Right lobe of liver (tissue), 6 donors: ENCODE measurements around the gene CAP2. TPM values are rescaled to one million over a fixed set of nuclear protein-coding genes. Genes with fewer than 3 reads are reported as not detected.
A peak's percentile ranks its signal among the peaks of the same experiment; 100 is the strongest.

Experiments
- ATAC-seq, 4 donors: fragments of 200-7000 bp; cut with Tn5 transposase; one replicate each; pipeline ENCODE4 v1.9.1; 2020; ENCODE audit warnings: mild to moderate bottlenecking in 4 of 4, moderate library complexity in 4 of 4
- DNase-seq, 3 donors: peaks; one replicate each; pipeline ENCODE4 v3.0.0-alpha.2; 2020
- H3K27ac ChIP-seq, 3 donors: fragments of 200-600 bp; one replicate each; pipeline ENCODE4 v1.8.0; 2022
- H3K27me3 ChIP-seq, 2 donors: fragments of 200-600 bp; one replicate each; pipeline ENCODE4 v1.8.0; 2022
- H3K36me3 ChIP-seq, 4 donors: fragments of 200-600 bp; sonication (generic) in 1 of 4; one replicate each; pipeline versions ENCODE4 v1.5.1 to v1.8.0; 2017 to 2022; ENCODE audit warnings: control low read depth in 1 of 4
- H3K4me1 ChIP-seq, 4 donors: fragments of 200-600 bp; sonication (generic) in 1 of 4; one replicate each; pipeline versions ENCODE4 v1.5.1 to v1.8.0; 2017 to 2022; ENCODE audit warnings: control low read depth in 1 of 4
- H3K4me3 ChIP-seq, 3 donors: fragments of 200-600 bp; one replicate each; pipeline ENCODE4 v1.8.0; 2022
- H3K9me3 ChIP-seq, 4 donors: fragments of 200-600 bp; sonication (generic) in 1 of 4; one replicate each; pipeline versions ENCODE4 v1.5.1 to v1.8.0; 2017 to 2022; ENCODE audit warnings: control low read depth in 1 of 4
- POLR2A ChIP-seq: fragments of 450-650 bp; IDR thresholded peaks from one replicate; pipeline ENCODE4 v1.6.1; 2017; ENCODE audit warnings: antibody characterized with exemption, mild to moderate bottlenecking
- WGBS: methylation state at CpG from one replicate; pipeline ENCODE4 v1.1.6; 2018; ENCODE audit warnings: low coverage, low lambda C conversion rate; ENCODE audit not compliant: insufficient coverage; ENCODE audit errors: missing lambda C conversion rate; 5-methylcytosine and 5-hydroxymethylcytosine counted together
- intact Hi-C, 2 donors: fragments of 100-400 bp; cut with DNase I; formaldehyde crosslinking; loops; one replicate each; pipeline versions ENCODE4 v1.11.2 to v1.14.1; 2022
- total RNA-seq, 6 experiments: library from RNA; depleted of rRNA in 2 of 6; stranded (reverse); fragments of >200 nt in 2 of 6; fragmentation: NEBNext Ultra II Directional in 3 of 6; extraction: Animal tissue kit (Norgen Biotek cat#: 25700) in 3 of 6; gene quantifications; one replicate each; pipeline versions ENCODE4 v1.1.0 to v1.2.4, GENCODE V29; 2016 to 2023
- TF ChIP-seq, protein P1 (sequence below), 4 donors: fragments of 200-600 bp in 3 of 4; fragments of 450-650 bp in 1 of 4; IDR thresholded peaks; one replicate each; pipeline versions ENCODE4 v1.5.1 to v1.8.0; 2016 to 2022; ENCODE audit warnings: antibody characterized with exemption in 4 of 4, mild to moderate bottlenecking in 2 of 4
- donor health status: DM: no; HTN: yes; CAD: no.
- donor health status: DM: no; HTN: no; CAD: no.
- donor health status: DM: no; HTN: no; CAD: no.
- donor health status: DM: no; HTN: yes; CAD: no.
- donor health status: DM: no; HTN: yes; CAD: no.

Gene CAP2
- total RNA-seq, 6 experiments from 2014 or later, result 2.1 to 7.4 (median 6.1) TPM

DNA sequence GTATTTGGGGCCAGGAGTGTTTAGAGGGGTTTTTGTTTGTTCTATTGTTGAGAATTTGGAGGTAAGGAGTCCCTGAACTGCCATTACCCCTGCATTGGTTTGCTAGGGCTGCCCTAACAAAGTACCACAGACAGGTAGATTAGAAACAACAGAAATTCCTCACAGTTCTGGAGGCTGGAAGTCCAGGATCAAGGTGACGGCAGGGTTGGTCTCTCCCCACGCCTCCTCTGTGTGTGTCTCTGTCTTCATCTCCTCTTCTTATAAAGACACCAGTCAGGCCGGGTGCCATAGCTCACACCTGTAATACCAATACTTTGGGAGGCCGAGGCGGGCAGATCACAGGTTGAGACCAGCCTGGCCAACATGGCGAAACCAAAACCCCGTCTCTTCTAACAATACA is 109.7 kb downstream of the CAP2 start:
- Histone ChIP-seq H3K4me1 (peaks cover 0 to 12% (median 5%) of the 10 kb centered on the region in 4 donors), H3K36me3 (no peaks in the 10 kb centered on the region), H3K4me3 (no peak overlapping the region), H3K27me3 (no peaks in the 10 kb centered on the region), H3K9me3 (no peaks in the 10 kb centered on the region), H3K27ac (no peak overlapping the region)
- DNase-seq (no peak), ATAC-seq (no peak)
- TF ChIP-seq, protein P1, sequence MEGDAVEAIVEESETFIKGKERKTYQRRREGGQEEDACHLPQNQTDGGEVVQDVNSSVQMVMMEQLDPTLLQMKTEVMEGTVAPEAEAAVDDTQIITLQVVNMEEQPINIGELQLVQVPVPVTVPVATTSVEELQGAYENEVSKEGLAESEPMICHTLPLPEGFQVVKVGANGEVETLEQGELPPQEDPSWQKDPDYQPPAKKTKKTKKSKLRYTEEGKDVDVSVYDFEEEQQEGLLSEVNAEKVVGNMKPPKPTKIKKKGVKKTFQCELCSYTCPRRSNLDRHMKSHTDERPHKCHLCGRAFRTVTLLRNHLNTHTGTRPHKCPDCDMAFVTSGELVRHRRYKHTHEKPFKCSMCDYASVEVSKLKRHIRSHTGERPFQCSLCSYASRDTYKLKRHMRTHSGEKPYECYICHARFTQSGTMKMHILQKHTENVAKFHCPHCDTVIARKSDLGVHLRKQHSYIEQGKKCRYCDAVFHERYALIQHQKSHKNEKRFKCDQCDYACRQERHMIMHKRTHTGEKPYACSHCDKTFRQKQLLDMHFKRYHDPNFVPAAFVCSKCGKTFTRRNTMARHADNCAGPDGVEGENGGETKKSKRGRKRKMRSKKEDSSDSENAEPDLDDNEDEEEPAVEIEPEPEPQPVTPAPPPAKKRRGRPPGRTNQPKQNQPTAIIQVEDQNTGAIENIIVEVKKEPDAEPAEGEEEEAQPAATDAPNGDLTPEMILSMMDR (IDR thresholded peaks at IDR 0.05), result no peak
- TF ChIP-seq POLR2A, result no peak
- 90% methylated on average over 2 of the region's 7 CpGs for WGBS
- intact Hi-C loops, result no loop called here

DNA sequence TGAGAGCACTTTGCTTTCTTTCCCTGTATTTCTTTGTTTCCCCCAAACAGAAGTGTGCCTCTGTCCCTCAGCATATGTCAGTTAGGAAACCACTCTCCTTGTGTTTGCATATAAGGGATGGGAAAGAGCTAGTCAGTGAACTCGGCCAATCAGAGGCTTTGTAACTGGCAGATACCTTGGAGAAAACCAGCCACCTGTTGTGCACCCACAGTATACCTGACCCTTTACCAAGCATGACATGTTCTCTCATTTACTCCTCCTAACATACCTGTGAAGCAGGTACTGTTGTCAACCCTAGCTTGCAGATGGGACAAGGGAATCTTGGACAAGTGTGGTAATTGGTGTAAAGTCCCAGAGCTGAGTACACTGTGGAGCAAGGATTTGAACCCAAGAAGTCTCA is 110.6 kb downstream of the CAP2 start:
- Histone ChIP-seq H3K4me3 (no peak overlapping the region), H3K9me3 (no peaks in the 10 kb centered on the region), H3K36me3 (no peaks in the 10 kb centered on the region), H3K27me3 (no peaks in the 10 kb centered on the region), H3K27ac (no peak overlapping the region), H3K4me1 (peaks cover 0 to 12% (median 5%) of the 10 kb centered on the region in 4 donors)
- DNase-seq, result no peak
- WGBS, result 82% methylated on average over 1 of the region's 1 CpG
- intact Hi-C loops, result no loop called here
- TF ChIP-seq POLR2A, result no peak
- TF ChIP-seq, protein P1 (IDR thresholded peaks at IDR 0.05), result no peak
- ATAC-seq, result no peak

DNA sequence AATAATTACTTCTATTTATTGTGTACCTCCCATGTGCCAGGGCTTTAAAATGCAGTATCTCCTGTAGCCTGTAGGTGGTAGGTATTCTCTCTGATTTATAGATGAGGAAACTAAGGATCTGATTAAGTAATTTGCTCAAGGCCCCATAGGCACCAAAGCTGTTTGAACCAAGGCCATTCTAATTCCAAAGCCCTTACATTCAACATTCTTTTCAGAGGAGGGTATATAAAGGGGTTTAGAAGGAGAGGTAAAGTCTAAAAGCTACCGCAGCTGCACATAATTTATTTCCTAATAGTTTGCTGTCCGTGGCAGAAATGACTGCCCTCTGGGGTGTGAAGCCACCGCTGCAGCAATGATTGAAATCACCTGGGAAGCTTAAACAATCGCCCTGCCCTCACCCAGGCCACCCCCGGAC is 111.7 kb downstream of the CAP2 start:
- Histone ChIP-seq H3K4me1 (peaks cover 0 to 12% (median 5%) of the 10 kb centered on the region in 4 donors), H3K27me3 (no peaks in the 10 kb centered on the region), H3K4me3 (no peak overlapping the region), H3K9me3 (no peaks in the 10 kb centered on the region), H3K36me3 (no peaks in the 10 kb centered on the region), H3K27ac (no peak overlapping the region)
- DNase-seq, result no peak
- ATAC-seq, result peak in 3 of 4 donors; percentile 26 to 51 (median 33)
- intact Hi-C loops, result no loop called here
- WGBS, result 67% methylated on average over 5 of the region's 5 CpGs
- TF ChIP-seq, protein P1 (IDR thresholded peaks at IDR 0.05), result peak; percentile 17 to 34 (median 26)
- no peak for TF ChIP-seq POLR2A

DNA sequence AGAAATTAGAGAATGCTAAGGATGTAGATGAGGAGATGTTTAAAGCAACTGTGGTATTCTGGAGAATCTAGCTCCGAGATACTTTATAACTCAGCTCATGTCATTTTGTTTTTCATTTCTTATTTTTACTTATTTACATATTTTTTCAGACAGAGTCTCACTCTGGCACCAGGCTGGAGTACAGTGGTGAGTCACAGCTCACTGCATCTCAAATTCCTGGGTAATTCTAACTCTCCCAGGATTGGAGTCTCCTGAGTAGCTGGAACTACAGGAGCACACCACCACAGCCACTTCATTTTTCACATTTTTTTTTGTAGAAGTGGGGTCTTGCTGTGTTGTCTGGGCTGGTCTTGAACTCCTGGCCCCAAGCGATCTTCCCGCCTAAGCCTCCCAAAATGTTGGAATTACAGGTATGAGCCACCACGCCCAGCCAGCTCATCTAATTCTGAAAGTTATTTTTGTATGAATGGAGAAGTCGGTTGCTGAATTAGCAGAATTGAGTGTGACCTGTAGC is 112.4 kb downstream of the CAP2 start:
- Histone ChIP-seq H3K4me1 (peaks cover 0 to 12% (median 5%) of the 10 kb centered on the region in 4 donors), H3K9me3 (no peaks in the 10 kb centered on the region), H3K4me3 (no peak overlapping the region), H3K27me3 (no peaks in the 10 kb centered on the region), H3K27ac (no peak overlapping the region), H3K36me3 (no peaks in the 10 kb centered on the region)
- intact Hi-C loops, result no loop called here
- DNase-seq (no peak), ATAC-seq (no peak)
- 96% methylated on average over 3 of the region's 5 CpGs for WGBS
- TF ChIP-seq POLR2A, result no peak
- TF ChIP-seq, protein P1 (IDR thresholded peaks at IDR 0.05), result no peak

GRCh38 chr6:17506531-17506930 is 113.1 kb downstream of the CAP2 start:
- TF ChIP-seq, protein P1 (IDR thresholded peaks at IDR 0.05), result no peak
- TF ChIP-seq POLR2A, result no peak
- peaks cover 0 to 11% (median 5%) of the 10 kb centered on the region in 4 donors for H3K4me1 ChIP-seq

More at GRCh38 chr6:17506531-17506930, 113.1 kb downstream of the CAP2 start:
- H3K9me3 ChIP-seq, result no peaks in the 10 kb centered on the region
- H3K4me3 ChIP-seq, result no peak overlapping the region
- H3K27me3 ChIP-seq, result no peaks in the 10 kb centered on the region
- WGBS, result 83% methylated on average over 1 of the region's 6 CpGs
- ATAC-seq (no peak), DNase-seq (no peak)
- no peaks in the 10 kb centered on the region for H3K36me3 ChIP-seq
- intact Hi-C loops, result no loop called here
- H3K27ac ChIP-seq, result no peak overlapping the region
